ENCODE data around the gene SPAG6.

The SPAG6 gene

GRCh38 chr10:22321924-22322640 is 23.2 kb upstream of the SPAG6 start:
- DNase-seq (ENCODE audit: low read depth) = no peak

- no peak for DNase-seq (ENCODE audit: low read depth)
Observed at GRCh38 chr10:22322641-22323160, 22.6 kb upstream of the SPAG6 start.

GRCh38 chr10:22323538-22324305 is 21.6 kb upstream of the SPAG6 start:
- DNase-seq (ENCODE audit: low read depth) = no peak

DNA sequence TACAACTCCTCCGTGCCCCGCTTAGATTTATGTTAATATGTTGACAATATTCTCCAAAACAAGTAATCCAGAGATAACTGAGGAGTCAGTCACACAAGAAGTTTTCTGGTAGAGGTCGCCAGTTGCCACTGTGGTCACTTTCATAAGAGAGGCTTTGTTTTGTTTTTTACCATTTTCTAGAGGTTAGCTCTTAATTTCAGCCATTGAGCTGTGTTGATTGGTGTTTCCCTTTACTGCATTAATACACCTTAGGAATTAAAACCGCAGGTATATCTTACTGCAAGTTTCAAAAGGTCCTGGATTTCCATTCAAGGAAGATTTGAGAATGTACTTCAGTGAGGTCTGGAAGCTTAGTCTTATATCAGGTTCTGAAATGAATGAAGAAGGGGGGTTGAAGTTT is 20.9 kb upstream of the SPAG6 start:
- no peak for DNase-seq (ENCODE audit: low read depth)

DNA sequence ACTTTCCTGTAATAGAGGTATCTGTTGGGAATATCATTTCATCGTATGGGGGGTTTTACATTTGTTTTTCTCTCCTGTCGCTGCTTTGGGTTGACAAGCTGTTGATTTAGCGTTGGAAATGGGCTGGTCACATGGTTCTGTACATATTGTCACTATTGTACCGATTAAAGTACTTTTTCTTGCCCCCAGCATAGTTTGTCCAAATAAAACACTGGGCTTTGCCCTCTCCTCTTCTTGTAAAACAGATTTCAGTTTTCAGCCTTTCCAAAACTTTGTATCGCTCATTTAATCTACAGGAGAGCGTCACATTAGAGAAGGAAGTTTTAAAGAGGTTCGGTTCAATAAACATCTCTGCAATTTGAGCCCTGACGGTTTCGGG is 20.4 kb upstream of the SPAG6 start:
- DNase-seq (ENCODE audit: low read depth) = no peak

DNA sequence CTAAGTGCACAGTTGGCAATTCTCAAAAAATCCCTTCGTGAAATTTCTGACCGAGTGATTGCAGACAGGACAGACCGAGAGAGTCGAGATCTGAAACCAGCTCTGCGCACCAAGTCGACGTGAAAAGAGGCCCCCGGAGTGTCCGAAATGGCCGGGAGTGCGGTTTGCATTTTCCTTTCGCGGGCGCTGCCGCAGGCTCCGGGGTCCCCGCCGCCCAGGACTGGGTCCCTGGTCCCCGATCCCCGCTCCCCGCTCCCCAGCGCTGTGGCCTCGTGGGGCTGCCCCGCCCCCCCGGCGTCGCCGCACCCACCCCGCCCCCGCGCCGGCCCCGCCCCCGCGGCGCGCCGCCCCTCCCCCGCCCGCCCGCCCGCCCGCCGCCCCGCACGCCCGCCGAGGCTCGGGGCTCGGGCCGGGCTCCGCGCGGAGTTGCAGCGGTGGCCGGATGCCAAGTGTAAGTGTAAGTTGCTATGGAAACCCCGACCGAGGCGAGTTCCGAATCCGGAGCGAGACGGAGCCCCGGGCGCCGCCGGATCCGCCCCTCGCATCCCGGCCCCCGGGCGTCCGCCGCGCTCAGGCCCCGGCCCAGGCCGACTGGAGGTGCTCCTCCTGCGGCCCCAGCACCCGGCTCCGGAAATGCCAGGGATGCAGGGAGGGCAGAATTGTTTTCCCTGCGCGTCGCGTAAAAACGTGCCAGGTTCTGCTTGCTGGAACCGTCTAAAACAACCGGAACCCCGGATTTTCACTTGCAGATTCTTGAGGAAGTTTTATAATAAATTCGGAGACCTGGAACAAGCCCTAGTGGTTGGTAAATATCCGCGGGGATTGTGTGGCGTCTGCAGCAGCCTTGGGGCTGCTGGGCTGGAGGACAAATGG is 19.8 kb upstream of the SPAG6 start:
- DNase-seq (ENCODE audit: low read depth) = no peak

DNA sequence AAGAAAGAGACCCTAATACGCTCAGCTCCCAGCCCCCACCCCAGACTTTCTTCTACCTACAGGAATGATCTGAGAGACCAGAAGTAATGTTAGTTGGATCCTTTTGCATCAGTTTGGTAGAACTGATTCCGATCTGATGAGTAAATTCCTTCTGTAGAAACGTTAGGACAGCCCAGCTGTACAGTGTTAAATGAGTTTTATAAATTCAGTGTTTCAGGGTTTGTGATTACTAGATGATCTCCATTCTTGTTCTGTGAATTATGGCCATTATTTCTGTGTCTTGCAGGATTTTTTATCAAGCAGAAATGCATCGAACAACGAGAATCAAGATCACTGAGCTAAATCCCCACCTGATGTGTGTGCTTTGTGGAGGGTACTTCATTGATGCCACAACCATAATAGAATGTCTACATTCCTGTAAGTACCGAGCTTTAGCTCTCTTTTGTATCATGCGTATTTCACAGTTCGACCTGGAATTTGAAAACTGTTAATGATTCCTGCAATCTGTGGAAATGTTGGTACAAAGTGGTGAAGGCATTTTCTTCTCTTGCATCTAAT is 19.1 kb upstream of the SPAG6 start:
- no peak for DNase-seq (ENCODE audit: low read depth)

- DNase-seq (ENCODE audit: low read depth) = no peak
Observed at GRCh38 chr10:22329150-22329549, 16.1 kb upstream of the SPAG6 start.

DNA sequence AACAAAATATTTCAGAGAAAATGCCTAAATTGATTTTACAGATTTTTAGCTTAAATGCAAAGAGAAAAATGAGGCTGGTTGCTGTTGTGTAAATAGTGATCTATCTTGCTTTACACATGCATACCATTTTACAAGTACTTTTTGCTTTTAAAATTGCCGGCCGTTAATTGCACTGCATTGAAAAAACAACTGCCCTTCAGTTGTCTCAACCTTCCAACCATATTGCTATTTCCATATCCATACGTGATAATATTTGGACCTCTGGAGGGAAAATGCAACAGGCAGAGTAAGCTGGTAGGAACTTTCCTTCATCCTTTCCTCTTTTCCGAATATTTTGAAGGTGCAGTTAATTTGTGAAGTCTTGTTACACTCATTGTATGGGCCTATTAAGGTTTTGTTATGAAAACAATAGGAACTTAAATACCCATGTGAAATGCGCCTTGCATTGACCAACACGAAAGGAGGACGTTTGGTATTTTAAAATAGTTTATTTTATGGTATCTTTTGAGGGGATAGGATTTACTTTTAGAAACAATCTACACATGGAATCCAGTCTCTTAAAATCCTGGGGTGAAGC is 13.1 kb upstream of the SPAG6 start:
- DNase-seq (ENCODE audit: low read depth) = no peak

DNA sequence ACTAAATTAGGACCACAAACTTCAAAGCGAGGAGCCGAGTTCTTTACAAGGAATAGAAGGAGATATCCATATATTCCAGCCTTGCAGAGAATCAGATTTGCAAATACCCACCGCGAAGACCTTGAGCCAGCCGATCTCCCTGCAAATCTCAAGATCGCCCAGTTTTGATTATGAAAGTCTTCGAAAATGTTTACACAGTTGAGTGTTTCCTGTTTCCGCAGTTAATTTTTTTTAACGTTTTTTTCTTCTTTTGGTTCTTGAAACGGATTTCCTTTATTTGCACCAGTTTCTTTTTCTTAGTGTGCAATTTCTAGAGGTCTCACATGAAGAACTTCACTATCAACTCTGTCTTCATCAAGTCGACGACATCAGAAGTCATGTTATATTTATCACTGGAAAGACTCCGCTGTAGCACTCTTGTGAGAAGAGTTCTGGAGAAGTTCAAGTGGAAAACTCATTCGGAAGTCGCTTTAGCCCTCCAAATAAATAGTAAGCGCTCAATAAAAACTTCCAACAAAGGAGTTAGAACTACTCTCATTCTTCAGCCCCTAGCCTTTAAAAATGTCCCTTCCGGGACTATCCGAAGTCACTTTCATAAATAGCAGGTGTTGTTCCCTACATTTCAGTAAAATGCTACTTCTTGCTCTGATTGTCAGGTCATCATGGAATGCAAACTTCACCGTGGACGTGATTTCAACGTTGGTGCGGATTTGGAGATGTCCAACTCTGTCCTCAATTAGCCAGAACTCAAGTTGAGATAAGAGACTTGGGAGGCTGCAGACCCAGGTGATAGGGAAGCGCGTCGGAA is 11.9 kb upstream of the SPAG6 start:
- DNase-seq (ENCODE audit: low read depth) = no peak

- no peak for DNase-seq (ENCODE audit: low read depth)
Observed at GRCh38 chr10:22333975-22334282, 11.4 kb upstream of the SPAG6 start.

DNA sequence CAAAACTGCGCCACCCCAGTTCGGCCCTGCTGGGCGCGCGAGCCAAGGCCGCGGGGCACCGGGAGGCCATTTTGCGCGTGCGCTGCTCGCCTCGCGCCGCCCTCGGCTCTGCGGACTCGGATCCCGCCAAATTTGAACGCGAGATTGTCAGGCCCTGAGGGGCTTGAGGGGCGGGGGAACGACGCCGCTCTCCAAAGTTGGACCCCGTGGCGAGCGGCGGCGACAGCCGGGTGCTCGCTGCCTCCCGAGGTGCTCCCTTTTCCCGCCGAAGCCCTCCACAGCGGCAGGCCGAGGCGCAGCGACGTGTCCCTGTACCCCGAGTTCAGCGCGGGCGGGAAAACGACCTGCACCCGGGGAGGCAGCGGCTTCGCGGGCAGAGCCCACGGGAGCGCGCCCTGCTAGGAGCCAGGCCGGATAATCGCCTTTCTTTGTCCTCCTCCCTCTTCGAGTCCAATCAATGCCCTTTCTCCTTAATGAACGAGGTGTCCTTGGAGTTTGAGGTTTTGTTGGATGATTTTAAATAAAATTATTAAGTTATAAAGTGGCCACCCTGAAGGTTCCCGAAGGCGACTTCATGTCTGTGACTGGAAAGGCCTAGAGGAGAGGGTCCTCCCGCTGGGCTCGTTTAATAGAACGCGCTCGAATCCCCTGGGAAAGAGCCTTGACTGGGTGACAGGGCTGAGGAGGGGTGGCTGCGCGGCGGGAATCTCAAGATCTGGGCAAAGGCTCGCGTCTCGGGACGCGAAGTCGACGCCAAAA is 10.7 kb upstream of the SPAG6 start:
- DNase-seq (ENCODE audit: low read depth) = no peak

DNA sequence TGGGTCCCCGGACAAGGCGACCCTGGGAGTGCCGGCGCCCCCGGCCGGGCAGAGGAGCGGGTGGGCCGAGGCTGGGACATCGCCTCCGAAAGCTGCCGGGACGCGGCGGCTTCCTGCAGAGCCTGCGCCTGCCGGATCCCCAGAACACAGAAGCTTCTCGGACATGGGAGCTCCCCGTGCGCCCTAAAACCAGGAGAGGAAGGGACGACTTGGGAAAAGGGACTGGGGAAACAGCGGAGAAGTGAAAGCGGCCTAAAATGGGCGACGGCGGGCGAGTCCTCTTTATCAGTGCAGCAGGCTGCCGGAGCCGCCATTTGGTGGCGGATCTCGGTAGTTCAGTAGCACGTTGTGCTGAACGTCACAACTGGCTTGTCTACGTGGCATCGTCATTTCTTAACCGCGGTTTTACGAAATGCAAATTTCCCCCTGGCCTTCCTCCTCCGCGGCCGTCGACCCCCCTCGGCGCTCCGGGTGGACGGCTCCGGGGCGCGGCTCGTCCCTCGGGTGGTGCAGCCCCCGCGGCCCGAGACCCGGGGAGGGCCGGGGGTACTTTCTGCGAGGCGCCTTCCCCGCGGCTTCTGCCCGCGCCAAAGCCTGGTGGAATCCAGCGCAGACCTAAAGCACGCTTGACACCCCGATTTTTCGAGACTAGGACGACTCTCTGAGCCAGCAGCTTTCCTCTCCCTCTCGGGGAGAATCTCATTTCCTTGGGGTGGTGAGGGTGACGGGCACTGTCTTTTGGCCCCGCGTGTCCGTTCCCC is 9.9 kb upstream of the SPAG6 start:
- DNase-seq (ENCODE audit: low read depth) = no peak

DNA sequence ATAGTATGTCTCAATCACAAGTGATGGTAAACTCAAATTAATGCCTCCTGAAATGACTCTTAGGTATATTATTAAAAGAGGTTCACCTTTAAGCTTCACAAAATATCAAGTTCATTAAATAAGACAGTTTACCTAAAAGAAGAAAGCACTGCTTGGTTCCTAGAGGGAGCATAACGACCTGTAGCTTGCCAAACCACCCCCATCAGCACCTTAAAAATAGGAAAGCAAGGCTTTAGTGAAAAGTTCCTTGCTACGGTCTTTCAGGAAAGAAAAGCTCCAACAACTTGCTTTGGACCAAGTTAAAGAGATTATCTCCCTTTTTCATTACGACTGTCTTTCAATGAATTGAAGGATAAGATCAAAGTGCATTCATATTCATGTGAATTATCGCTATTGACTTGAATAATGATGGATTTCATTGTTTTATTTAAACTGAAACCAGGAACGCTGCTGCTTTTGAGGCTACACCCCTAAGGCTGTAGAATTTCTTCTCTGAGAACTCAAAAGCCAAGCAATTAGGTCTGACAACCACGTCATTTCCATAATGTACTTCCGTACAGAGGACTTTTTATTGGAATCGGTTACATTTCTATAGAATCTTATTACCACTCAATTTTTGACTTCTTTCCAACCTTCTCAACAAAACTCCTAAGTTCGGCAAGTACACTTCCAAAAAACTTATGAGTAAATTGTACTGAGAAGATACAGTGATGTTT is 7.0 kb upstream of the SPAG6 start:
- no peak for DNase-seq (ENCODE audit: low read depth)

DNA sequence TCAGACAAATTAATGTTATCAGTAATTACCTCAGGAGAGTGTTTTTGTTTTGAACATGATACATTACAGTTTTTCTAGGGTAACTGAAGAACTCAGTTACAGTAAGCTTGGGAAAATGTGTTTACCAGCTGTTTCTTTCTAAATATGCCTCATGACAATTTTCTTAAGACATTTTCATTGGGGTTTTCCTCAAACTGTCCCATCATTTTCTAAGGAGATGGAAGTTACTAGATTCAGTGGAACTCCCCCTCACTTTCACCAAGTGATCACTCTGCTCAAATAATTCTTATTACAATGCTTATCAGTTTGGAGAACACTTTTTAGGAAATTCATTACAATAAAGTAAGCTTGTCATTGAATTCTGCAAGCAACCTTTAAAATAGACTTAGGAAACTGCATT is 6.4 kb upstream of the SPAG6 start:
- no peak for DNase-seq (ENCODE audit: low read depth)

DNA sequence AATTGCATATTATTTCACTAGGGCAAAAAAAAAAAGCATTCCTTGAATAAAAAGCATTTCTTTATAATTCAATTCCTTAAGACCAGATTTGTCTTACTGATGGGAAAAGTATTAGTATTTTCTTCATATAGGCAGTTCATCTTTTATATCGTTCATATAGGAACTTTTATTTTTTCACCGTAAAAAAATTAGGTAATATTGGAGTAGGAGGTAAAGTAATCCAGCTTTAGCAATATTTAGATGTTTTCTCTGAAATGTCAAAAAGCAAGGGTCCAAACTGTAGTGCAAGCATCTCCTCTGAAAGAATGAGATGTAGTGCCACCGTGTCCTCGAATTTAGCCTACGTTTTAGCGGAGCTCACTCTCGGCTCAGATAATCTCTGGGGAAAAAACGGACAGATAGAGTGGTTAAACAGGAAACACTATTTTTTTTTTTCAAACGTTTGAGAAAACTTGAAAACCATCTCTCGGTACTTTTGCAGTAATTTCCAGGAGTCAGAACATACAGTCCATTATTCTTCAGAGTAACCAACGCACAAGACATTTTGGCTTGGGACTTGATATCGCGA is 5.5 kb upstream of the SPAG6 start:
- DNase-seq (ENCODE audit: low read depth) = no peak

GRCh38 chr10:22340329-22341189 is 4.7 kb upstream of the SPAG6 start:
- no peak for DNase-seq (ENCODE audit: low read depth)
